HG02870 (cell line): ENCODE measurements around the gene ITGA1.
"Not testable (repeated sequence)": the region's sequence is repeated elsewhere in the genome, so short reads cannot be mapped to it uniquely, and the experiment has no call there.

ENCODE experiments used
- ATAC-seq: cut with Tn5 transposase; IDR thresholded peaks from one replicate; pipeline ENCODE4 v1.9.1; 2021; ENCODE audit warnings: mild to moderate bottlenecking, moderate library complexity; ENCODE audit not compliant: unreplicated experiment

ITGA1 gene

GRCh38 chr5:52787600-52788504 lies at the start of gene ITGA1, which contains the start of gene PELO:
TSS of gene ITGA1 (plus strand) at chr5:52787916. CDS start at chr5:52788354, 438 bp downstream.
TSS of gene PELO (plus strand) at chr5:52787916. CDS start at chr5:52800395, 12,479 bp downstream.
- ATAC-seq: peak; percentile 62

GRCh38 chr5:52738095-52738506 lies 49.6 kb upstream of the ITGA1 start:
- ATAC-seq: peak; percentile 81

- no peak for ATAC-seq
These were observed 47.7 kb upstream of the ITGA1 start for GRCh38 chr5:52740007-52740406.

- ATAC-seq: no peak
These were observed 44.7 kb upstream of the ITGA1 start for GRCh38 chr5:52743012-52743411.

GRCh38 chr5:52743529-52743928 lies 44.2 kb upstream of the ITGA1 start:
- no peak for ATAC-seq

GRCh38 chr5:52743970-52744369 lies 43.7 kb upstream of the ITGA1 start:
- peak; percentile 95 for ATAC-seq

GRCh38 chr5:52744867-52745458 lies 42.8 kb upstream of the ITGA1 start:
- not testable (repeated sequence) for ATAC-seq

- no peak for ATAC-seq
These were observed 41.2 kb upstream of the ITGA1 start for GRCh38 chr5:52746539-52746938.

GRCh38 chr5:52748590-52748989 lies 39.1 kb upstream of the ITGA1 start:
- ATAC-seq: peak; percentile 42

- no peak for ATAC-seq
These were observed 38.0 kb upstream of the ITGA1 start for GRCh38 chr5:52749666-52750065.

- ATAC-seq: no peak
These were observed 36.6 kb upstream of the ITGA1 start for GRCh38 chr5:52751137-52751536.

- ATAC-seq: peak; percentile 80
These were observed 33.7 kb upstream of the ITGA1 start for GRCh38 chr5:52754051-52754450.

GRCh38 chr5:52757527-52757926 lies 30.2 kb upstream of the ITGA1 start:
- no peak for ATAC-seq

GRCh38 chr5:52758014-52758413 lies 29.7 kb upstream of the ITGA1 start:
- no peak for ATAC-seq

- ATAC-seq: no peak
These were observed 28.4 kb upstream of the ITGA1 start for GRCh38 chr5:52759331-52759730.

GRCh38 chr5:52760695-52761366 lies 26.9 kb upstream of the ITGA1 start:
- ATAC-seq: peak; percentile 78

- ATAC-seq: no peak
These were observed 20.4 kb upstream of the ITGA1 start for GRCh38 chr5:52767217-52767743.

- ATAC-seq: peak; percentile 68
These were observed 19.8 kb upstream of the ITGA1 start for GRCh38 chr5:52767766-52768480.

GRCh38 chr5:52769061-52769460 lies 18.7 kb upstream of the ITGA1 start:
- no peak for ATAC-seq

- no peak for ATAC-seq
These were observed 17.3 kb upstream of the ITGA1 start for GRCh38 chr5:52770287-52770939.
